IPS DF 4.7 (cell line): ENCODE results near the gene FAM13C.
"Not testable (repeated sequence)": the region's sequence is repeated elsewhere in the genome, so short reads cannot be mapped to it uniquely, and the experiment has no call there.

Experiments
- DNase-seq: peaks from one replicate; pipeline ENCODE4 v3.0.0-alpha.2; 2013; ENCODE audit warnings: low spot score; ENCODE audit errors: extremely low read depth

Gene FAM13C

GRCh38 chr10:59362144-59362958 is at the start of gene FAM13C:
Gene FAM13C, minus strand, starts transcription at chr10:59362549. Its CDS starts 89 bp downstream, at chr10:59362460.
- no peak for DNase-seq

- DNase-seq: no peak
These were observed 42.9 kb upstream of the FAM13C start for GRCh38 chr10:59405235-59405634.

GRCh38 chr10:59400214-59400613 is 37.9 kb upstream of the FAM13C start:
- no peak for DNase-seq

GRCh38 chr10:59399329-59399728 is 37.0 kb upstream of the FAM13C start:
- not testable (repeated sequence) for DNase-seq

GRCh38 chr10:59397961-59398360 is 35.6 kb upstream of the FAM13C start:
- DNase-seq: no peak

GRCh38 chr10:59395984-59396383 is 33.6 kb upstream of the FAM13C start:
- no peak for DNase-seq

GRCh38 chr10:59393349-59393748 is 31.0 kb upstream of the FAM13C start:
- DNase-seq: no peak

GRCh38 chr10:59391060-59391459 is 28.7 kb upstream of the FAM13C start:
- no peak for DNase-seq

- DNase-seq: no peak
These were observed 26.3 kb upstream of the FAM13C start for GRCh38 chr10:59388671-59388976.

GRCh38 chr10:59387951-59388670 is 25.8 kb upstream of the FAM13C start:
- DNase-seq: no peak

- DNase-seq: no peak
These were observed 22.4 kb upstream of the FAM13C start for GRCh38 chr10:59384761-59385160.

GRCh38 chr10:59383908-59384307 is 21.6 kb upstream of the FAM13C start:
- no peak for DNase-seq

- DNase-seq: no peak
These were observed 21.1 kb upstream of the FAM13C start for GRCh38 chr10:59383436-59383835.

GRCh38 chr10:59382831-59383295 is 20.5 kb upstream of the FAM13C start:
- DNase-seq: no peak

GRCh38 chr10:59381687-59382086 is 19.3 kb upstream of the FAM13C start:
- DNase-seq: no peak

GRCh38 chr10:59376846-59377245 is 14.5 kb upstream of the FAM13C start:
- no peak for DNase-seq

- DNase-seq: no peak
These were observed 13.6 kb upstream of the FAM13C start for GRCh38 chr10:59375990-59376389.

- no peak for DNase-seq
These were observed 12.6 kb upstream of the FAM13C start for GRCh38 chr10:59374916-59375315.

GRCh38 chr10:59373071-59373470 is 10.7 kb upstream of the FAM13C start:
- no peak for DNase-seq

- DNase-seq: no peak
These were observed 10.2 kb upstream of the FAM13C start for GRCh38 chr10:59372543-59372942.

GRCh38 chr10:59366290-59366689 is 3.9 kb upstream of the FAM13C start:
- DNase-seq: no peak

GRCh38 chr10:59363446-59363958 is 1.2 kb upstream of the FAM13C start:
- DNase-seq: no peak
